AG09309 (cell line): Measurements from ENCODE around the gene IQGAP2.
"Not testable (repeated sequence)": the region's sequence is repeated elsewhere in the genome, so short reads cannot be mapped to it uniquely, and the experiment has no call there.

Experiments
- DNase-seq: peaks from one replicate; pipeline ENCODE4 v3.0.0-alpha.2; 2010; ENCODE audit warnings: low read depth
- H3K4me3 ChIP-seq: 2 replicates; pipeline ENCODE4 v1.5.1; 2011; ENCODE audit warnings: mild to moderate bottlenecking, low read depth, low read length, moderate library complexity; ENCODE audit not compliant: control insufficient read depth
- CTCF ChIP-seq: IDR thresholded peaks from 2 replicates; pipeline ENCODE4 v1.5.1; 2011; ENCODE audit warnings: mild to moderate bottlenecking, low read depth, low read length, inconsistent platforms; ENCODE audit not compliant: insufficient read depth, control insufficient read depth; ENCODE audit errors: missing control alignments

IQGAP2 gene

GRCh38 chr5:76594107-76594506 lies 191.0 kb downstream of the IQGAP2 start:
- DNase-seq: no peak
- no peak for TF ChIP-seq CTCF
- no peak overlapping the region for H3K4me3 ChIP-seq

DNA sequence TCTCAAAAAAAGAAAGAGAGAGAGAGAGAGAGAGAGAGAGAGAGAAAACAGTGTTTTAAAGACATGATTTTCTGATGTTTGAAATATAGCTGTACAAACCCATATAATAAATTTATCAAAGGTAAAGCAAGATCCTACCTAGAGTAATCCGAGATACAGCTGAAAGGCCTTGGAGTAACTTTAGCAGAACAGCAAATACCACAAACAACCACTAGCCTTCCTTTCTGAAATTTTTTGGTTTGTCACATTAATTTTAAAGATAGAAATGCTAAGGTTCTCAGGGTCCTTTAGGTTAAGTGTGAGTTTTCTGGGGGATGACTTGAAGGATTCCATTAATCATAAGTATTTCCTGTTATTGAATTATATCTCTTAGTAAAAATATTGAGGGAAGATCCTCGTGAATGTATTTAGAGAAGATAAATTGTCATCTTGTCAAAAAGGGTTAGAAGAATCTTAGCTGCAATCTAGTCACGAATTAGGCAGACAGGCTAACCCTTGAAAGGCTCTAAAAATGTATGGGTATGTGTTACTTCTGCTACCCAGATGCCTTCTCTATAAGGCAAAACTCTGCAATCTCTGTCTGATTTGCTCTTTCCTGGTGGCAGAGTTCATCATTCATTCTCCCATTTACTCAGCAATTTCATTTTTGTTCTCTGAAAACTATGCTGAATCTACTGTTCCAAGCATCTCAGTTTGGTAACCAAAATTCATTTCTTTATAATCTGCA lies 192.8 kb downstream of the IQGAP2 start:
- no peak for TF ChIP-seq CTCF
- H3K4me3 ChIP-seq: no peak overlapping the region
- no peak for DNase-seq

DNA sequence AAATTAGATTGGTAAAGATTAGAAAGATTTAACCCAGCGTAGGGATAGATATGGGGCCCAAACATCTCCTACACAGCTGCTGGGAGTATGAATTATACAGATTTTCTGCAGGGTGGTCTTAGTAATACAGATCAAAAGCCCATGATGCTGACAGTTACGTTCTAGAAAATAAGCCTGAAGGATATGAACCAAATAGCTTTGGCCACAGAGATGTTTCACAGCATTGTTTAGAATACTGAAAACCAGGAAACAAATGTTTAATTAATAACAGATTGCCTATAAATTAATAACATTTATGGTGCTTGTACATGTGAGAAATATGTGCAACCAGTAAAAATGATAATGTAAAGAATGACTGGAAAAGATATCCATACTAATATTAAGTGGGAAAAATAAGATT lies 195.4 kb downstream of the IQGAP2 start:
- TF ChIP-seq CTCF: no peak
- no peak for DNase-seq
- no peak overlapping the region for H3K4me3 ChIP-seq

GRCh38 chr5:76600716-76601115 lies 197.6 kb downstream of the IQGAP2 start:
- no peak overlapping the region for H3K4me3 ChIP-seq
- no peak for TF ChIP-seq CTCF

DNA sequence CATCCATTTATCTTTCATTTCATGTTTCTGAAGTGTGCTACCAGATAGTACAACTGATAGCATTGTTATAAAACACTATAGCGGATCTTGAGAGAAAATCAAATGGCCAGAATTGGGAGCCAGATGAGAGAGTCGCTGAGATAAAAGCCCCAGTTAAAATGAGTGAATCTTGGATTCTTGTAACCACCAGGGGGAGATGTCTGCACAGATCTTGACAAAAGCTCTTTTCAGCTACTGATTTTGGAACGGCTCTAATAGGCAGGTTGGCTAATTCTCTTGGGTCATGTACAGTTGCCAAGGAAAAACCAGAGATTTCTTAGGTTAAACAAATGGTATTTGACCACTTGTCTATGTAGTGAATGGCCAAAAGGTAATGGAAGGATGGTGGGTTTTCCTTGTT lies 198.4 kb downstream of the IQGAP2 start:
- no peak overlapping the region for H3K4me3 ChIP-seq
- TF ChIP-seq CTCF: peak; percentile 75
- no peak for DNase-seq

More at GRCh38 chr5:76600716-76601115, 197.6 kb downstream of the IQGAP2 start:
- DNase-seq: no peak

- DNase-seq: no peak
- peak; percentile 58 for TF ChIP-seq CTCF
- no peak overlapping the region for H3K4me3 ChIP-seq
Measured at GRCh38 chr5:76602094-76602726, 199.1 kb downstream of the IQGAP2 start.

DNA sequence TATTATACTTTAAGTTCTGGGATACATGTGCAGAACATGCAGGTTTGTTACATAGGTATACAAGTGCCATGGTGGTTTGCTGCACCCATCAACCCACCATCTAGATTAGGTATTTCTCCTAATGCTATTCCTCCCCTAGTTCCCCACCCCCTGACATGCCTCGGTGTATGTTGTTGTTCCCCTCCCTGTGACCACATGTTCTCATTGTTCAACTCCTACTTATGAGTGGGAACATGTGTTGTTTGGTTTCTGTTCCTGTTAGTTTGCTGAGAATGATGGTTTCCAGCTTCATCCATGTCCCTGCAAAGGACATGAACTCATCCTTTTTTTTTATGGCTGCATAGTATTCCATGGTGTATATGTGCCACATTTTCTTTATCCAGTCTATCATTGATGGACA lies 200.9 kb downstream of the IQGAP2 start:
- not testable (repeated sequence) for H3K4me3 ChIP-seq, DNase-seq
